Osteocyte (in vitro differentiated cells): Measurements from ENCODE around the gene VDR. TPM values are rescaled to one million over a fixed set of nuclear protein-coding genes. Genes with fewer than 3 reads are reported as not detected.

Source experiments
- DNase-seq: peaks from one replicate; pipeline ENCODE4 v3.0.0; 2021; ENCODE audit warnings: mixed read lengths; ENCODE audit not compliant: unreplicated experiment; ENCODE audit errors: extremely low spot score
- H3K27ac Mint-ChIP-seq: one replicate; pipeline ENCODE4 v1.8.0; 2021; ENCODE audit warnings: mild to moderate bottlenecking, mixed read lengths; ENCODE audit not compliant: unreplicated experiment
- H3K27me3 Mint-ChIP-seq: one replicate; pipeline ENCODE4 v1.8.0; 2021; ENCODE audit warnings: mixed read lengths; ENCODE audit not compliant: unreplicated experiment
- H3K36me3 Mint-ChIP-seq: one replicate; pipeline ENCODE4 v1.8.0; 2021; ENCODE audit warnings: mixed read lengths; ENCODE audit not compliant: unreplicated experiment
- H3K4me1 Mint-ChIP-seq: one replicate; pipeline ENCODE4 v1.8.0; 2021; ENCODE audit warnings: mixed read lengths; ENCODE audit not compliant: unreplicated experiment
- H3K4me3 Mint-ChIP-seq: one replicate; pipeline ENCODE4 v1.8.0; 2021; ENCODE audit warnings: mild to moderate bottlenecking, moderate library complexity, mixed read lengths; ENCODE audit not compliant: unreplicated experiment
- H3K9me3 Mint-ChIP-seq: one replicate; pipeline ENCODE4 v1.8.0; 2021; ENCODE audit warnings: mixed read lengths; ENCODE audit not compliant: unreplicated experiment
- total RNA-seq: library from RNA; stranded (reverse); gene quantifications from 2 replicates; pipeline ENCODE4 v1.2.1, GENCODE V29; 2021
- TF ChIP-seq, protein P1 (sequence below): fragments of 200-600 bp; sonication (generic); IDR thresholded peaks from 2 replicates; pipeline ENCODE4 v1.5.0; 2021; ENCODE audit warnings: antibody characterized with exemption, mild to moderate bottlenecking, moderate library complexity

VDR gene
- total RNA-seq, 1 donor from 2014 or later = 2.7 TPM

DNA sequence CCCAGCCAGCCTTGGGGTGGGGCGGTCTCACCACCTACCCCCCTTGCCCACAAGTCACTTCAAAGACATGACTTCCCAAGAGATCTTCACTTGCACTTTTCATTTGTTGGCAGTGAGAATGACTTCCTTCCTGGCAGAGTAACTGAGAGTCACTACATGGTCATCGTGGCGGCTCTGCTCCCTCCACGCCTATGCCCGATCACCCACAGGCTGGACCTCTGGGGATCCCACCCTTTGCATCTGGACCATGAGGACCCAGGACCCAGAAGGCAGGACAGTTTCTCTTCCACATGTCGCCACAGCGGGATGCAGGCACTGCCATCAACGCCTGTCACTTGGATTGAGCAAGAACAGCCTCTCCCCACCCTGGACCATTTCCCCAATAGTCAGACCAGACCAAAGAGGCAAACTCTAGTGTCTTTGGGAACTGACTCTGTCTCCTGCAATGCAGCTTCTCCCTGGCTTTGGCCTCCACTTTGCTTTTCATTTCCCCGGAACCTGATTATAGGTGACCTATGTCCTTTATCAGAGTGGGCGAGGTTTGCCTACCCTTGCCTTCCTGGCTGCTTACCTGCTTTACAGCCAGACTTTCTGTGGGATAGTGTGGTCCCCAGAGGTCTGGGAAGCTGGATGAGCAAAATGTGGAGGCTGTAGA is 3.6 kb downstream of the VDR start:
- no peak overlapping the region for H3K27ac Mint-ChIP-seq
- TF ChIP-seq, protein P1, sequence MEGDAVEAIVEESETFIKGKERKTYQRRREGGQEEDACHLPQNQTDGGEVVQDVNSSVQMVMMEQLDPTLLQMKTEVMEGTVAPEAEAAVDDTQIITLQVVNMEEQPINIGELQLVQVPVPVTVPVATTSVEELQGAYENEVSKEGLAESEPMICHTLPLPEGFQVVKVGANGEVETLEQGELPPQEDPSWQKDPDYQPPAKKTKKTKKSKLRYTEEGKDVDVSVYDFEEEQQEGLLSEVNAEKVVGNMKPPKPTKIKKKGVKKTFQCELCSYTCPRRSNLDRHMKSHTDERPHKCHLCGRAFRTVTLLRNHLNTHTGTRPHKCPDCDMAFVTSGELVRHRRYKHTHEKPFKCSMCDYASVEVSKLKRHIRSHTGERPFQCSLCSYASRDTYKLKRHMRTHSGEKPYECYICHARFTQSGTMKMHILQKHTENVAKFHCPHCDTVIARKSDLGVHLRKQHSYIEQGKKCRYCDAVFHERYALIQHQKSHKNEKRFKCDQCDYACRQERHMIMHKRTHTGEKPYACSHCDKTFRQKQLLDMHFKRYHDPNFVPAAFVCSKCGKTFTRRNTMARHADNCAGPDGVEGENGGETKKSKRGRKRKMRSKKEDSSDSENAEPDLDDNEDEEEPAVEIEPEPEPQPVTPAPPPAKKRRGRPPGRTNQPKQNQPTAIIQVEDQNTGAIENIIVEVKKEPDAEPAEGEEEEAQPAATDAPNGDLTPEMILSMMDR = no peak
- H3K9me3 Mint-ChIP-seq = no peaks in the 10 kb centered on the region
- H3K4me1 Mint-ChIP-seq = peaks cover 31% of the 10 kb centered on the region
- peaks cover 8% of the 10 kb centered on the region for H3K27me3 Mint-ChIP-seq
- no peak for DNase-seq
- H3K36me3 Mint-ChIP-seq = no peaks in the 10 kb centered on the region
- H3K4me3 Mint-ChIP-seq = no peak overlapping the region

DNA sequence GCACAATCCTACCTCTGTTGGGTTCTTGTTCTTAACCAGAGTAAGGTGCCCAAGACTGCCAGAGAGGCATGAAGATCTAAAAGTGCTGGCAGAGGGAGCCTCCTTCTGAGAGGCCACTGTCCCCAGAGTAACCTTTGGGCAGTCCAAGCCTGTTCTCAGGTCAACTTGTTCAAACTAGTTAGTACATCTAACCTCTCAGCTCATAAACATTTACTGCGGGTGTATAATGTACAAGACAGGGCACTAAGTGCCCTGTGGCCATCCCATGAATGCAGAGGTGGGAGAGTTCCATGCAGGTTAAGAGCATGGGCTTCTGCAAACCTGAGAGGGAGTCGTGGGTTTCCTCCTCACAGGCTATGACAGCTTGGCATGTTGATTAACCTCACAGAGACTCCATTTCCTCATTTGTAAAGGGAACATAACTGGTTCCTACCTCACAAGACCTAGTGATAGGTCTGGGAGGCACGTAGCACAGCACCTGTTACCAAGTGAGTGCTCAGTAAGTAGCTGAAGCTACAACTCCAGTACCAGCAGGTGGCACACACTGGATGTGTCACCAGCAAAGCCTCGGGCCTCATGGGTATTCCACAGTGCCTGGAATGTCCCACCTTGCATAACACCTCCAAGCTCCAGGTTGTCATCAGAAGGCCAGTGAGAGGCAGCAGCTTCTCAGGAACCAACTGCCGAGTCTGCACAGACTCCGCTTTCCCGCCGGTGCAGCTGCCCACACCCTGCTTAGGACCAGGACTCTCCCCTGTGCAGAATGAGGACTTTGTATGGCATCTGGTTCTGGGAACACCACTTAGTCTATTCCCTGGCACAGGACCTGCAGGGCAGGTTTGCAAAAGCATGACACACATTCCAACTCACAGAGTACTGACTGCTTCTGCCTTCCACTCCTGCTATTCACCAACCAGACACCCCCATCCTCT is 4.4 kb downstream of the VDR start:
- DNase-seq = no peak
- no peaks in the 10 kb centered on the region for H3K9me3 Mint-ChIP-seq
- peaks cover 5% of the 10 kb centered on the region for H3K27me3 Mint-ChIP-seq
- no peak overlapping the region for H3K27ac Mint-ChIP-seq
- H3K4me3 Mint-ChIP-seq = no peak overlapping the region
- TF ChIP-seq, protein P1 = no peak
- peaks cover 31% of the 10 kb centered on the region for H3K4me1 Mint-ChIP-seq
- H3K36me3 Mint-ChIP-seq = no peaks in the 10 kb centered on the region

GRCh38 chr12:47899466-47899865 is 5.3 kb downstream of the VDR start:
- no peak for DNase-seq
- Mint-ChIP-seq H3K4me3 (no peak overlapping the region), H3K9me3 (no peaks in the 10 kb centered on the region), H3K4me1 (peaks cover 28% of the 10 kb centered on the region), H3K27ac (no peak overlapping the region), H3K27me3 (peaks cover 3% of the 10 kb centered on the region), H3K36me3 (no peaks in the 10 kb centered on the region)
- TF ChIP-seq, protein P1 = no peak

DNA sequence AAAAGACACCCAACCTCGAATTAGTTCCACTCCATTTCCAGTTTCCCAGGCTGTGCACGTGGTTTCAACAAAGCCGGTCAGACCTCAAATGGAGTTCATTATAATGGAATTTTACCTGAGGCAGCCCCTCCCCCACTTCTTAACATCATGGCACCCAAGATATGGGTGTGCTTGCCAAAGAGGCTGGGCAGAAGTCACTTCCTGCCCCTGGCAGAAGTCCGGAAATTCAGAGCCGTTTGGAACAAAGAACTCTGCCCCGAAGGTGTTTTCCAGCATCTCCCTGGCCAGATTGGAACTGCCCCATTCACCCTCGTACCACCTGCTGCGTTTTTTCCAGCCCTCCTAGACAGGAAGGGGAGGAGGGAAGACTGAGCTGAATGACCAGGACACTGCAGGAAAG is 8.2 kb downstream of the VDR start:
- DNase-seq = no peak
- Mint-ChIP-seq H3K27ac (no peak overlapping the region), H3K36me3 (no peaks in the 10 kb centered on the region), H3K27me3 (peaks cover 3% of the 10 kb centered on the region), H3K4me1 (peaks cover 20% of the 10 kb centered on the region), H3K9me3 (no peaks in the 10 kb centered on the region), H3K4me3 (no peak overlapping the region)
- TF ChIP-seq, protein P1 = no peak

- peaks cover 20% of the 10 kb centered on the region for H3K4me1 Mint-ChIP-seq
- no peak for DNase-seq
- H3K9me3 Mint-ChIP-seq = no peaks in the 10 kb centered on the region
- H3K36me3 Mint-ChIP-seq = no peaks in the 10 kb centered on the region
- no peak overlapping the region for H3K4me3 Mint-ChIP-seq
- TF ChIP-seq, protein P1 = no peak
- H3K27ac Mint-ChIP-seq = no peak overlapping the region
- peaks cover 3% of the 10 kb centered on the region for H3K27me3 Mint-ChIP-seq
Observed at GRCh38 chr12:47896022-47896421, 8.8 kb downstream of the VDR start.
